HCT116 (cell line): Measurements from ENCODE around the gene SLC6A3. TPM values are rescaled to one million over a fixed set of nuclear protein-coding genes. Genes with fewer than 3 reads are reported as not detected.

Experiments
- ATAC-seq: fragments of 200-7000 bp; cut with Tn5 transposase; 2 replicates; pipeline ENCODE4 v1.9.1; 2020; ENCODE audit warnings: mild to moderate bottlenecking, moderate library complexity
- BruUV-seq: library from RNA; stranded (reverse); fragments of 400-500 nt; replicated peaks from 2 replicates; lab custom pipeline; 2021; lab: Mats Ljungman, UMichigan
- CTCF ChIA-PET: fragments of 300-600 bp; sonication (Branson Sonifier 250); formaldehyde crosslinking; loops from one replicate; lab custom pipeline; 2021; ENCODE audit warnings: antibody characterized with exemption; lab: Charles Lee
- POLR2A ChIA-PET: fragments of 300-600, 350-600 bp; sonication (Branson Sonifier 250); formaldehyde crosslinking; loops from one replicate; lab custom pipeline; 2021; ENCODE audit warnings: antibody characterized with exemption; lab: Charles Lee
- RAD21 ChIA-PET, 2 experiments: fragments of 300-600 bp; sonication (Branson Sonifier 250); formaldehyde crosslinking; loops; one replicate each; lab custom pipeline; 2023; ENCODE audit warnings: low total read pairs in 2 of 2; ENCODE audit not compliant: uncharacterized antibody in 2 of 2, unreplicated experiment in 2 of 2, low non-redundant PET in 1 of 2; lab: Charles Lee
- DNase-seq: peaks from one replicate; pipeline ENCODE4 v3.0.0-alpha.2; 2010; ENCODE audit warnings: low read depth, low spot score
- H2AFZ ChIP-seq: fragments of 200-600 bp; shearing (Covaris generic), sonication (generic); 2 replicates; pipeline ENCODE4 v1.6.1; 2017; ENCODE audit warnings: low read depth, mixed run types, mixed read lengths, antibody characterized with exemption, low read length; ENCODE audit not compliant: poor library complexity, severe bottlenecking
- H3K27ac ChIP-seq: 2 replicates; pipeline ENCODE4 v1.5.1; 2012; ENCODE audit warnings: low read depth, low read length
- H3K27me3 ChIP-seq: fragments of 200-600 bp; sonication (generic); 2 replicates; pipeline ENCODE4 v1.6.1; 2016; ENCODE audit warnings: mixed run types, low read length, mixed read lengths; ENCODE audit not compliant: insufficient read depth
- H3K36me3 ChIP-seq, 2 experiments: fragments of 200-500 bp in 1 of 2; fragments of 200-600 bp in 1 of 2; sonication (Bioruptor generic) in 1 of 2; sonication (generic) in 1 of 2; 2 replicates each; pipeline versions ENCODE4 v1.5.1 to v1.6.1; 2014 to 2016; ENCODE audit warnings: low read length in 2 of 2, inconsistent platforms in 1 of 2, mixed read lengths in 1 of 2, mixed run types in 1 of 2; ENCODE audit not compliant: insufficient read depth in 2 of 2, control insufficient read depth in 1 of 2
- H3K4me1 ChIP-seq, 2 experiments: fragments of 200-600 bp in 1 of 2; sonication (generic) in 1 of 2; 2 replicates each; pipeline versions ENCODE4 v1.5.1 to v1.6.1; 2012 to 2017; ENCODE audit warnings: low read length in 2 of 2, inconsistent platforms in 1 of 2, mild to moderate bottlenecking in 1 of 2, mixed read lengths in 1 of 2, mixed run types in 1 of 2, moderate library complexity in 1 of 2; ENCODE audit not compliant: insufficient read depth in 2 of 2, control insufficient read depth in 1 of 2
- H3K4me2 ChIP-seq: fragments of 200-600 bp; sonication (generic); 2 replicates; pipeline ENCODE4 v1.6.1; 2017; ENCODE audit warnings: mixed run types, low read length, mixed read lengths
- H3K4me3 ChIP-seq, 2 experiments: fragments of 200-600 bp in 1 of 2; sonication (generic) in 1 of 2; replicated peaks in 1 of 2; 2 replicates each; pipeline ENCODE4 v1.5.1; 2011 to 2016; ENCODE audit warnings: low read length in 2 of 2, control low read depth in 1 of 2, low read depth in 1 of 2, mild to moderate bottlenecking in 1 of 2, mixed read lengths in 1 of 2, mixed run types in 1 of 2
- H3K79me2 ChIP-seq: fragments of 200-600 bp; sonication (generic); 2 replicates; pipeline ENCODE4 v1.6.1; 2017; ENCODE audit warnings: mild to moderate bottlenecking, mixed run types, low read length, moderate library complexity, mixed read lengths; ENCODE audit not compliant: insufficient read depth
- H3K9ac ChIP-seq: fragments of 200-600 bp; sonication (generic); 2 replicates; pipeline ENCODE4 v1.6.1; 2016; ENCODE audit warnings: low read length, mixed read lengths
- H3K9me2 ChIP-seq: fragments of 200-600 bp; sonication (generic), shearing (Covaris generic); 2 replicates; pipeline ENCODE4 v1.6.1; 2017; ENCODE audit warnings: mixed run types, mild to moderate bottlenecking, moderate library complexity; ENCODE audit not compliant: insufficient read depth
- H3K9me3 ChIP-seq, 2 experiments: fragments of 200-500 bp in 1 of 2; fragments of 200-600 bp in 1 of 2; sonication (Bioruptor generic) in 1 of 2; sonication (generic) in 1 of 2; 2 replicates each; pipeline ENCODE4 v1.6.1; 2014 to 2017; ENCODE audit warnings: low read length in 2 of 2, mixed read lengths in 2 of 2, inconsistent platforms in 1 of 2, low read depth in 1 of 2, mild to moderate bottlenecking in 1 of 2, mixed run types in 1 of 2, moderate library complexity in 1 of 2; ENCODE audit not compliant: control insufficient read depth in 1 of 2, insufficient read depth in 1 of 2
- H4K20me1 ChIP-seq: fragments of 200-600 bp; sonication (generic), shearing (Covaris generic); 2 replicates; pipeline ENCODE4 v1.6.1; 2017; ENCODE audit warnings: mixed run types, mild to moderate bottlenecking, moderate library complexity; ENCODE audit not compliant: insufficient read depth
- CTCF ChIP-seq, 3 experiments: fragments of 200-600 bp in 1 of 3; sonication (generic) in 1 of 3; IDR thresholded peaks in 2 of 3; conservative IDR thresholded peaks in 1 of 3; 2 replicates each; pipeline ENCODE4 v1.5.1; 2012 to 2017; ENCODE audit warnings: low read depth in 2 of 3, low read length in 2 of 3, antibody characterized with exemption in 1 of 3, borderline replicate concordance in 1 of 3, control low read depth in 1 of 3, mild to moderate bottlenecking in 1 of 3, mixed read lengths in 1 of 3, mixed run types in 1 of 3, moderate library complexity in 1 of 3; ENCODE audit not compliant: insufficient read depth in 1 of 3
- EGR1 ChIP-seq: IDR thresholded peaks from 2 replicates; pipeline ENCODE4 v1.6.1; 2012; ENCODE audit warnings: low read depth
- ELF1 ChIP-seq: IDR thresholded peaks from 2 replicates; pipeline ENCODE4 v1.6.1; 2012; ENCODE audit warnings: low read depth, borderline replicate concordance
- EZH2 ChIP-seq: fragments of 200-600 bp; sonication (generic); IDR thresholded peaks from 2 replicates; pipeline ENCODE4 v1.6.1; 2017; ENCODE audit warnings: antibody characterized with exemption, mixed run types
- EZH2phosphoT487 ChIP-seq: fragments of 200-600 bp; IDR thresholded peaks from 2 replicates; pipeline ENCODE4 v1.6.1; 2018; ENCODE audit warnings: antibody characterized with exemption, borderline replicate concordance
- FOSL1 ChIP-seq: IDR thresholded peaks from 2 replicates; pipeline ENCODE4 v1.6.1; 2012; ENCODE audit warnings: low read depth
- JUND ChIP-seq: IDR thresholded peaks from 2 replicates; pipeline ENCODE4 v1.6.1; 2012
- MAX ChIP-seq: IDR thresholded peaks from 2 replicates; pipeline ENCODE4 v1.6.1; 2012
- POLR2A ChIP-seq: IDR thresholded peaks from 2 replicates; pipeline ENCODE4 v1.7.0; 2011; ENCODE audit warnings: borderline replicate concordance; ENCODE audit not compliant: insufficient read depth, insufficient read length; ENCODE audit errors: extremely low read depth
- POLR2AphosphoS5 ChIP-seq: IDR thresholded peaks from 2 replicates; pipeline ENCODE4 v1.6.1; 2011; ENCODE audit warnings: mild to moderate bottlenecking, low read depth, low read length, moderate library complexity
- SIN3A ChIP-seq: IDR thresholded peaks from 2 replicates; pipeline ENCODE4 v1.6.1; 2012; ENCODE audit warnings: low read depth
- SP1 ChIP-seq: IDR thresholded peaks from 2 replicates; pipeline ENCODE4 v1.6.1; 2012; ENCODE audit warnings: low read depth
- SRF ChIP-seq: IDR thresholded peaks from 2 replicates; pipeline ENCODE4 v1.6.1; 2012; ENCODE audit warnings: low read depth
- ZFX ChIP-seq: fragments of 450-650 bp; IDR thresholded peaks from 2 replicates; pipeline ENCODE4 v1.6.1; 2017
- ZNF274 ChIP-seq: fragments of 200-500 bp; sonication (Bioruptor generic); IDR thresholded peaks from 2 replicates; pipeline ENCODE4 v1.6.1; 2014; ENCODE audit warnings: mild to moderate bottlenecking, low read depth, low read length, inconsistent platforms
- intact Hi-C: fragments of 100-400 bp; cut with micrococcal nuclease; formaldehyde crosslinking; loops from 2 replicates; pipeline ENCODE4 v1.10.0; 2022
- total RNA-seq: library from RNA; stranded (reverse); gene quantifications from one replicate; pipeline ENCODE4 v1.2.1, GENCODE V29; 2021; ENCODE audit not compliant: unreplicated experiment

The SLC6A3 gene
- total RNA-seq, 1 experiment from 2014 or later: not detected

- H3K9ac ChIP-seq: no peak overlapping the region
- intact Hi-C loops: no loop called here
- BruUV-seq: no TSS peak
- H2AFZ ChIP-seq: no peak overlapping the region
- no peaks in the 10 kb centered on the region for H4K20me1 ChIP-seq
- peaks cover 9% of the 10 kb centered on the region; the same call in 1 of the 2 replicates for H3K27me3 ChIP-seq
- no peaks in the 10 kb centered on the region for H3K9me3 ChIP-seq
- CTCF ChIA-PET: no interaction called here
- TF ChIP-seq ZFX (no peak), ELF1 (no peak), JUND (no peak), EZH2 (no peak), SIN3A (no peak), EZH2phosphoT487 (no peak), POLR2A (no peak), ZNF274 (no peak), EGR1 (no peak), POLR2AphosphoS5 (no peak), CTCF (IDR thresholded peaks at IDR 0.05 in 2 of 3, conservative IDR thresholded peaks at IDR 0.05 in 1 of 3; ENCODE audit: borderline replicate concordance in 1 of 3, insufficient read depth in 1 of 3, low read depth in 2 of 3, low read length in 2 of 3) (no peak), SRF (no peak), FOSL1 (no peak), MAX (no peak), SP1 (no peak)
- TF ChIP-seq, all 23 proteins: peak for 0
- Histone ChIP-seq H3K36me3 (no peaks in the 10 kb centered on the region), H3K4me3 (no peak overlapping the region), H3K27ac (no peak overlapping the region), H3K79me2 (no peaks in the 10 kb centered on the region), H3K4me2 (no peak overlapping the region), H3K9me2 (no peaks in the 10 kb centered on the region), H3K4me1 (peaks cover 0 to 8% of the 10 kb centered on the region in 2 experiments; a peak in 1 of 4 replicates)
- ATAC-seq (no peak), DNase-seq (no peak)
- RAD21 ChIA-PET: no interaction called here
- POLR2A ChIA-PET: no interaction called here
Measured at GRCh38 chr5:1405539-1406530, 39.4 kb downstream of the SLC6A3 start.
